H9 (cell line): ENCODE measurements around the gene HABP4. TPM values are rescaled to one million over a fixed set of nuclear protein-coding genes. Genes with fewer than 3 reads are reported as not detected.

Source experiments
- DNase-seq: peaks from one replicate; pipeline ENCODE4 v3.0.0-alpha.2; 2017
- H2AFZ ChIP-seq: one replicate; pipeline ENCODE4 v1.6.1; 2013; ENCODE audit warnings: mild to moderate bottlenecking, low read length, control low read depth, moderate library complexity
- H2AK5ac ChIP-seq: 2 replicates; pipeline ENCODE4 v1.6.1; 2013; ENCODE audit warnings: low read length, control low read depth, mixed read lengths; ENCODE audit not compliant: insufficient read length
- H2BK120ac ChIP-seq: one replicate; pipeline ENCODE4 v1.6.1; 2013; ENCODE audit warnings: low read depth, mild to moderate bottlenecking, low read length, control low read depth, inconsistent platforms; ENCODE audit not compliant: poor library complexity, severe bottlenecking
- H2BK12ac ChIP-seq: 2 replicates; pipeline ENCODE4 v1.6.1; 2013; ENCODE audit warnings: low read length, control low read depth, mixed read lengths, low read depth; ENCODE audit not compliant: insufficient read length
- H2BK15ac ChIP-seq: 2 replicates; pipeline ENCODE4 v1.6.1; 2013; ENCODE audit warnings: low read depth, low read length, control low read depth
- H2BK20ac ChIP-seq: one replicate; pipeline ENCODE4 v1.6.1; 2013; ENCODE audit warnings: low read depth, mild to moderate bottlenecking, low read length, control low read depth, inconsistent platforms; ENCODE audit not compliant: poor library complexity, severe bottlenecking
- H2BK5ac ChIP-seq: 2 replicates; pipeline ENCODE4 v1.6.1; 2013; ENCODE audit warnings: low read length, control low read depth, mixed read lengths; ENCODE audit not compliant: insufficient read length
- H3K14ac ChIP-seq: 2 replicates; pipeline ENCODE4 v1.6.1; 2013; ENCODE audit warnings: low read length, control low read depth; ENCODE audit not compliant: insufficient read depth
- H3K18ac ChIP-seq: 2 replicates; pipeline ENCODE4 v1.6.1; 2013; ENCODE audit warnings: low read depth, mild to moderate bottlenecking, mixed read lengths, low read length, control low read depth; ENCODE audit not compliant: insufficient read length
- H3K23ac ChIP-seq: 2 replicates; pipeline ENCODE4 v1.6.1; 2013; ENCODE audit warnings: low read length, control low read depth, mixed read lengths, low read depth; ENCODE audit not compliant: insufficient read length
- H3K23me2 ChIP-seq: 2 replicates; pipeline ENCODE4 v1.6.1; 2013; ENCODE audit warnings: low read depth, mild to moderate bottlenecking, mixed read lengths, low read length, control low read depth; ENCODE audit not compliant: insufficient read length, poor library complexity, severe bottlenecking
- H3K27ac ChIP-seq: 2 replicates; pipeline ENCODE4 v1.5.1; 2013; ENCODE audit warnings: low read length, control low read depth, mixed read lengths, low read depth; ENCODE audit not compliant: insufficient read length
- H3K27me3 ChIP-seq: 2 replicates; pipeline ENCODE4 v1.6.1; 2013; ENCODE audit warnings: low read length, control low read depth, inconsistent platforms; ENCODE audit not compliant: insufficient read depth
- H3K4ac ChIP-seq: 2 replicates; pipeline ENCODE4 v1.6.1; 2013; ENCODE audit warnings: low read depth, mild to moderate bottlenecking, control low read depth, inconsistent platforms, low read length, moderate library complexity
- H3K4me1 ChIP-seq: 2 replicates; pipeline ENCODE4 v1.6.1; 2013; ENCODE audit warnings: low read length, control low read depth, inconsistent platforms; ENCODE audit not compliant: insufficient read depth
- H3K4me2 ChIP-seq: 2 replicates; pipeline ENCODE4 v1.6.1; 2013; ENCODE audit warnings: low read length, control low read depth, mixed read lengths; ENCODE audit not compliant: insufficient read length, insufficient read depth
- H3K56ac ChIP-seq: 2 replicates; pipeline ENCODE4 v1.6.1; 2013; ENCODE audit warnings: low read depth, mild to moderate bottlenecking, mixed read lengths, low read length, control low read depth; ENCODE audit not compliant: insufficient read length
- H3K79me1 ChIP-seq: 2 replicates; pipeline ENCODE4 v1.6.1; 2013; ENCODE audit warnings: low read depth, mild to moderate bottlenecking, moderate library complexity, low read length, control low read depth, inconsistent platforms; ENCODE audit not compliant: insufficient read depth, poor library complexity, severe bottlenecking
- H3K79me2 ChIP-seq: 2 replicates; pipeline ENCODE4 v1.6.1; 2013; ENCODE audit warnings: low read length, control low read depth, inconsistent platforms; ENCODE audit not compliant: insufficient read depth
- H3K9ac ChIP-seq: 2 replicates; pipeline ENCODE4 v1.6.1; 2013; ENCODE audit warnings: low read length, control low read depth, mixed read lengths; ENCODE audit not compliant: insufficient read length; ENCODE audit errors: extremely low read depth
- H3K9me3 ChIP-seq: one replicate; pipeline ENCODE4 v1.6.1; 2013; ENCODE audit warnings: low read depth, low read length, inconsistent platforms; ENCODE audit not compliant: control insufficient read depth
- H3T11ph ChIP-seq: one replicate; pipeline ENCODE4 v1.6.1; 2013; ENCODE audit warnings: mild to moderate bottlenecking, low read length, control low read depth, inconsistent platforms
- H4K20me1 ChIP-seq: one replicate; pipeline ENCODE4 v1.6.1; 2013; ENCODE audit not compliant: control insufficient read depth, insufficient read length, insufficient read depth
- H4K5ac ChIP-seq: 2 replicates; pipeline ENCODE4 v1.6.1; 2013; ENCODE audit warnings: low read depth, mild to moderate bottlenecking, mixed read lengths, low read length, control low read depth; ENCODE audit not compliant: insufficient read length
- H4K8ac ChIP-seq: replicated peaks from 2 replicates; pipeline ENCODE4 v1.6.1; 2013; ENCODE audit warnings: low read length, control low read depth, mixed read lengths, low read depth; ENCODE audit not compliant: insufficient read length
- H4K91ac ChIP-seq: 2 replicates; pipeline ENCODE4 v1.6.1; 2013; ENCODE audit warnings: low read depth, mild to moderate bottlenecking, moderate library complexity, mixed read lengths, low read length, control low read depth; ENCODE audit not compliant: insufficient read length
- H3K27ac Mint-ChIP-seq, 3 experiments: 2 replicates in 2 of 3; 3 replicates in 1 of 3; pipeline ENCODE4 v1.8.0; 2020 to 2021; ENCODE audit warnings: mixed read lengths in 3 of 3, mild to moderate bottlenecking in 1 of 3, moderate library complexity in 1 of 3
- H3K27me3 Mint-ChIP-seq: 2 replicates; pipeline ENCODE4 v1.8.0; 2021; ENCODE audit warnings: low read depth, mild to moderate bottlenecking, moderate library complexity, mixed read lengths
- H3K36me3 Mint-ChIP-seq, 3 experiments: 2 replicates in 2 of 3; 3 replicates in 1 of 3; pipeline ENCODE4 v1.8.0; 2020 to 2021; ENCODE audit warnings: low read depth in 3 of 3, mixed read lengths in 3 of 3; ENCODE audit not compliant: insufficient read depth in 1 of 3
- H3K4me1 Mint-ChIP-seq, 2 experiments: 2 replicates each; pipeline ENCODE4 v1.8.0; 2020; ENCODE audit warnings: mixed read lengths in 2 of 2
- H3K4me3 Mint-ChIP-seq, 2 experiments: 2 replicates in 1 of 2; 3 replicates in 1 of 2; pipeline ENCODE4 v1.8.0; 2020 to 2021; ENCODE audit warnings: mild to moderate bottlenecking in 2 of 2, mixed read lengths in 2 of 2, moderate library complexity in 1 of 2
- H3K9me3 Mint-ChIP-seq, 2 experiments: 2 replicates in 1 of 2; 3 replicates in 1 of 2; pipeline ENCODE4 v1.8.0; 2020; ENCODE audit warnings: mild to moderate bottlenecking in 2 of 2, mixed read lengths in 2 of 2, moderate library complexity in 1 of 2
- CTCF ChIP-seq: fragments of 200-600 bp; sonication (generic); conservative IDR thresholded peaks from 3 replicates; pipeline ENCODE4 v1.8.0; 2021; ENCODE audit warnings: antibody characterized with exemption, mild to moderate bottlenecking
- WGBS: extraction: QIAGEN DNeasy Blood & Tissue Kit; methylation state at CpG from one replicate; pipeline ENCODE4 v1.1.7; 2013; ENCODE audit warnings: missing lambda C conversion rate, low lambda C conversion rate, mixed read lengths; ENCODE audit not compliant: insufficient read length; ENCODE audit errors: extremely low coverage; 5-methylcytosine and 5-hydroxymethylcytosine counted together
- total RNA-seq: library from RNA; stranded (reverse); gene quantifications from 2 replicates; pipeline ENCODE4 v1.2.1, GENCODE V29; 2021

Gene HABP4
- total RNA-seq, 1 experiment from 2014 or later, result 7.5 TPM

- no peak for DNase-seq
- H3K9me3 Mint-ChIP-seq, result no peaks in the 10 kb centered on the region
- Histone ChIP-seq H3K79me1 (no peaks in the 10 kb centered on the region), H3K4me2 (no peak overlapping the region), H3K14ac (no peak overlapping the region), H3K4me1 (no peaks in the 10 kb centered on the region), H4K20me1 (no peaks in the 10 kb centered on the region), H3K23me2 (no peaks in the 10 kb centered on the region), H4K8ac (no peak overlapping the region), H3K27me3 (no peaks in the 10 kb centered on the region), H2BK20ac (no peak overlapping the region), H2BK120ac (no peak overlapping the region), H2BK12ac (no peak overlapping the region), H3K4ac (no peak overlapping the region), H3K27ac (no peak overlapping the region), H3K79me2 (no peaks in the 10 kb centered on the region), H3K23ac (no peak overlapping the region), H2BK5ac (no peak overlapping the region), H2BK15ac (no peak overlapping the region), H2AFZ (no peak overlapping the region), H3K18ac (no peak overlapping the region), H3K9ac (no peak overlapping the region), H3K9me3 (no peaks in the 10 kb centered on the region), H2AK5ac (no peak overlapping the region), H4K5ac (no peak overlapping the region), H3K56ac (no peak overlapping the region), H4K91ac (no peak overlapping the region), H3T11ph (no peak overlapping the region)
- H3K4me1 Mint-ChIP-seq, result no peaks in the 10 kb centered on the region
- WGBS, result no CpG with 5 or more reads among the region's 4 CpGs
- no peak for TF ChIP-seq CTCF
- peaks cover 2 to 9% (median 5%) of the 10 kb centered on the region in 3 experiments; a peak in 4 of 7 replicates for H3K36me3 Mint-ChIP-seq
- H3K27ac Mint-ChIP-seq, result no peak overlapping the region
- H3K27me3 Mint-ChIP-seq, result no peaks in the 10 kb centered on the region
- no peak overlapping the region for H3K4me3 Mint-ChIP-seq
Measured at GRCh38 chr9:96478829-96479371, 28.9 kb downstream of the HABP4 start.
